Testis (tissue), 3 donors: ENCODE data around the gene EEF1AKMT1. TPM values are rescaled to one million over a fixed set of nuclear protein-coding genes. Genes with fewer than 3 reads are reported as not detected.

Experiments
- DNase-seq: peaks from one replicate; pipeline ENCODE4 v3.0.0-alpha.2; 2019
- H3K27ac ChIP-seq, 2 donors: fragments of 200-600 bp; sonication (generic); one replicate each; pipeline ENCODE4 v1.5.1; 2019
- H3K27me3 ChIP-seq: fragments of 200-600 bp; sonication (generic); one replicate; pipeline ENCODE4 v1.5.1; 2019
- H3K36me3 ChIP-seq: fragments of 200-600 bp; sonication (generic); one replicate; pipeline ENCODE4 v1.5.1; 2017; ENCODE audit warnings: low read depth; ENCODE audit errors: missing control alignments
- H3K4me1 ChIP-seq: fragments of 200-600 bp; sonication (generic); one replicate; pipeline ENCODE4 v1.5.1; 2019
- H3K4me3 ChIP-seq, 2 donors: fragments of 200-600 bp; sonication (generic); one replicate each; pipeline ENCODE4 v1.5.1; 2017 to 2019
- H3K9me3 ChIP-seq: fragments of 200-600 bp; sonication (generic); one replicate; pipeline ENCODE4 v1.5.1; 2017
- POLR2A ChIP-seq: fragments of 450-650 bp; IDR thresholded peaks from one replicate; pipeline ENCODE4 v1.6.1; 2017; ENCODE audit warnings: antibody characterized with exemption, mild to moderate bottlenecking, moderate library complexity
- WGBS, 2 donors: methylation state at CpG; one replicate each; pipeline ENCODE4 v1.1.5; 2018; 5-methylcytosine and 5-hydroxymethylcytosine counted together
- intact Hi-C: fragments of 100-400 bp; cut with DNase I; formaldehyde crosslinking; loops from one replicate; pipeline ENCODE4 v1.15.1; 2023; ENCODE audit warnings: low total_unique reads
- polyA plus RNA-seq: library from polyadenylated mRNA; stranded (reverse); fragments of 350-450 nt; fragmentation: Illumina TruSeq; extraction: RNeasy Lipid Tissue Mini Kit (QIAGEN cat#74804); gene quantifications from one replicate; pipeline ENCODE4 v1.2.3, GENCODE V29; 2014; ENCODE audit warnings: low read depth, low replicate concordance; ENCODE audit not compliant: insufficient read depth
- total RNA-seq, 2 donors: library from RNA; depleted of rRNA; stranded (reverse); fragments of >200 nt; gene quantifications; one replicate each; pipeline ENCODE4 v1.2.3, GENCODE V29; 2016
- TF ChIP-seq, protein P1 (sequence below), 3 experiments: fragments of 450-650 bp in 2 of 3; fragments of 200-600 bp in 1 of 3; sonication (generic) in 1 of 3; IDR thresholded peaks; one replicate each; pipeline ENCODE4 v1.5.1; 2016 to 2019; ENCODE audit warnings: antibody characterized with exemption in 3 of 3, mild to moderate bottlenecking in 2 of 3, moderate library complexity in 1 of 3

The EEF1AKMT1 gene
- total and polyA plus RNA-seq, 3 donors from 2014 or later = 5.8 to 8.0 (median 7.5) TPM

- Histone ChIP-seq H3K27me3 (no peaks in the 10 kb centered on the region), H3K4me3 (no peak overlapping the region), H3K27ac (no peak overlapping the region), H3K9me3 (no peaks in the 10 kb centered on the region), H3K36me3 (no peaks in the 10 kb centered on the region), H3K4me1 (no peaks in the 10 kb centered on the region)
- TF ChIP-seq, protein P1, sequence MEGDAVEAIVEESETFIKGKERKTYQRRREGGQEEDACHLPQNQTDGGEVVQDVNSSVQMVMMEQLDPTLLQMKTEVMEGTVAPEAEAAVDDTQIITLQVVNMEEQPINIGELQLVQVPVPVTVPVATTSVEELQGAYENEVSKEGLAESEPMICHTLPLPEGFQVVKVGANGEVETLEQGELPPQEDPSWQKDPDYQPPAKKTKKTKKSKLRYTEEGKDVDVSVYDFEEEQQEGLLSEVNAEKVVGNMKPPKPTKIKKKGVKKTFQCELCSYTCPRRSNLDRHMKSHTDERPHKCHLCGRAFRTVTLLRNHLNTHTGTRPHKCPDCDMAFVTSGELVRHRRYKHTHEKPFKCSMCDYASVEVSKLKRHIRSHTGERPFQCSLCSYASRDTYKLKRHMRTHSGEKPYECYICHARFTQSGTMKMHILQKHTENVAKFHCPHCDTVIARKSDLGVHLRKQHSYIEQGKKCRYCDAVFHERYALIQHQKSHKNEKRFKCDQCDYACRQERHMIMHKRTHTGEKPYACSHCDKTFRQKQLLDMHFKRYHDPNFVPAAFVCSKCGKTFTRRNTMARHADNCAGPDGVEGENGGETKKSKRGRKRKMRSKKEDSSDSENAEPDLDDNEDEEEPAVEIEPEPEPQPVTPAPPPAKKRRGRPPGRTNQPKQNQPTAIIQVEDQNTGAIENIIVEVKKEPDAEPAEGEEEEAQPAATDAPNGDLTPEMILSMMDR (IDR thresholded peaks at IDR 0.05) = no peak
- TF ChIP-seq POLR2A = no peak
- WGBS, 2 donors = 86 to 95% methylated on average over 3 of the region's 3 CpGs
- DNase-seq = no peak
- intact Hi-C loops = no loop called here
Measured at GRCh38 chr13:20803180-20803965, 29.6 kb upstream of the EEF1AKMT1 start.

DNA sequence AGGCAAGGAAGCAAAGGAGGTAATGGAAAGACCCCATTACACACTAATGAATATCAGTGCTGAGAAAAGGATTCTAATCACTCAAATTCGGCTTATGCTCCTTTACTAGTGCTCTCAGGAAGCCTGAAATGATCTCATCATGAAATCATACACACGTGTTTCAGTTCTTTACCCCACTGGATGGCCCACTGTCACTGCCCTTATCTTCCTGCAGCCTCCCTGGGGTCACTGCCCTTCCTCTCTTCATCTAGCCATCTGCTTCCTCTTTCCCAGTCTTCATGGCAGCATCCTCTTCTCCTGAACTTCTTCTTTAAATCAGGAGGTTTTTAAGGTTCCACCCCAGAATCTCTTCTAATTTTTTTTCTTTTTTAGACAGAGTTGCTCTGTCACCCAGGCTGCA, 27.9 kb upstream of the EEF1AKMT1 start:
- no peak for DNase-seq
- TF ChIP-seq, protein P1 (IDR thresholded peaks at IDR 0.05) = no peak
- Histone ChIP-seq H3K9me3 (no peaks in the 10 kb centered on the region), H3K4me3 (no peak overlapping the region), H3K27ac (no peak overlapping the region), H3K27me3 (no peaks in the 10 kb centered on the region), H3K36me3 (no peaks in the 10 kb centered on the region), H3K4me1 (no peaks in the 10 kb centered on the region)
- WGBS, 2 donors = 55 to 59% methylated on average over 2 of the region's 2 CpGs
- intact Hi-C loops = no loop called here

GRCh38 chr13:20799726-20800416, 26.1 kb upstream of the EEF1AKMT1 start:
- H3K27me3 ChIP-seq = no peaks in the 10 kb centered on the region
- WGBS, 2 donors = 80 to 85% methylated on average over 6 of the region's 6 CpGs
- H3K9me3 ChIP-seq = no peaks in the 10 kb centered on the region
- H3K36me3 ChIP-seq = no peaks in the 10 kb centered on the region
- H3K27ac ChIP-seq = no peak overlapping the region
- no peaks in the 10 kb centered on the region for H3K4me1 ChIP-seq
- H3K4me3 ChIP-seq = no peak overlapping the region
- DNase-seq = no peak
- intact Hi-C loops = no loop called here
- TF ChIP-seq POLR2A = no peak
- TF ChIP-seq, protein P1 (IDR thresholded peaks at IDR 0.05) = no peak

GRCh38 chr13:20798027-20798426, 24.3 kb upstream of the EEF1AKMT1 start:
- DNase-seq = no peak
- intact Hi-C loops = no loop called here
- no peak overlapping the region for H3K27ac ChIP-seq
- no peaks in the 10 kb centered on the region for H3K27me3 ChIP-seq
- H3K4me3 ChIP-seq = no peak overlapping the region
- no peaks in the 10 kb centered on the region for H3K4me1 ChIP-seq
- TF ChIP-seq, protein P1 (IDR thresholded peaks at IDR 0.05) = no peak
- TF ChIP-seq POLR2A = no peak
- H3K36me3 ChIP-seq = no peaks in the 10 kb centered on the region
- no peaks in the 10 kb centered on the region for H3K9me3 ChIP-seq
- 81 to 90% methylated on average over 4 of the region's 4 CpGs for WGBS, 2 donors
